ENCODE measurements around the gene TMEM248.
"Not testable (repeated sequence)": the region's sequence is repeated elsewhere in the genome, so short reads cannot be mapped to it uniquely, and the experiment has no call there.

Gene TMEM248

DNA sequence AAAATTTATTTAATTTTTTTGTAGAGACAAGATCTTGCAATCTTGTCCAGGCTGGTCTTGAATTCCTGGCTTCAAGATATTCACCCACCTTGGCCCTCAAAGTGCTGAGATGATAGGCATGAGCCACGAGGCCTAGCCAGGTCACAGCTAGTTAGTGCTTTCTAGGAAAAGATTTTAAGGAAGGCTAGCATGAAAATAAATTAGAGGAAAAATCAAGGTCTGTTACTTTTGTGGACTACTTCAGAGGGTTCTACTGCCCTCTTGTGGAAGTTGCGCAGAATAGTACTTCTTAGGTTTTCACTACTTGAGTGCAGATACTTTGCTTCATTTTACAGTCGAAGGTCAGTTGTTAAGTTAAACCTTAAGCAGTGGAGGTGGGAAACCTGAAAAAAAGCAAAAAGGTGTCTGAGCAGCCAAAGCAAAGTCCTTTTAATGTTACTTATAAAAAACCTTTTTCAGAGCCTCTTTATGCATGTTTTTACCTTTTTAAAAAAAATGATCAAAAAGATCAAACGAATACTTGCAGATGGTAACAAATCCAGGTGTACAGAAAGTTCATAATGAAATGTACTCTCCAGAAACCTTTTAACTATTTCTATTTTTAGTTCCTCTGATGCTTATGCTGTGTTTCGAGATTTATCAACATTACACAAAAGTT is 79.7 kb downstream of the TMEM248 start:
- not testable (repeated sequence) for DNase-seq (ENCODE audit: low read depth in 2 of 2)

DNA sequence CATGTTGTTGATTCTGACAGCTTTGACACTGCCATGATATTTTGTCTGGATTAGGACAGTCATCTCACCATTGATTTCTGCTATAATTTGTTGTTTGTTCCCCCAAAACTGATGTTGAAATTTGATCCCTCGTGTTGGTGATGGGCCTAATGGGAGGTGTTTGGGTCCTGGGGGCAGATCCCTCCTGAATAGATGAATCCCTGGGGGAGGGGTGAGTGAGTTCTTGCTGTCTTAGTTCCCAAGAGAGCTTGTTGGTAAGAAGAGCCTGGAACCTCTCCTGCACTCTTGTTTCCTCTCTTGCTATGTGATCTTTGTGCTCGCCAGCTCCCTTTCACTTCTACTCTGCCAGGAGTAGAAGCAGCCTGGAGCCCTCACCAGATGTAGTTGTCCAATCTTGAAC is 83.1 kb downstream of the TMEM248 start:
- DNase-seq (ENCODE audit: low read depth in 2 of 2) = not testable (repeated sequence)

DNA sequence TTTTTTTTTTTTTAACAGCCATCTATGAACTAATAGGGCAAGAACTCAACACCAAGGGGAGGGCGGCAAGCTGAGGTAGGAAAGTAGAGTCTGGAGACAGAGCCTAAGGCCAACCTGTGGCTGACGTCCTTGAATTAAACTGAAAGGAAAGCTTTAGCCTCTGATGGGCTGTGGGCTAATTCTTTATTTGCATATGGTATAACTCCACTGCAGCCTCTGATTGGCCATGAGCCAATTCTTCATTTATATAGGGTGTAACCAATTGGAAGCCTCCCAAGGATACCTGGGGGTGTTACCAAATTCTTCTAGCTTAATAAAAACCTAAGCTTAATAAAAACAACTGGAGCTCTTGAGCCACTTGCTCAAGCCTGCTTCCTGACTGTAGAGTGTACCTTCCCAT is 85.9 kb downstream of the TMEM248 start:
- DNase-seq (ENCODE audit: low read depth in 2 of 2) = no peak
